ENCODE data around the gene UQCRHL. TPM values are rescaled to one million over a fixed set of nuclear protein-coding genes. Genes with fewer than 3 reads are reported as not detected.

The UQCRHL gene
- total RNA-seq, 1 donor from 2014 or later: 3.4 TPM

GRCh38 chr1:15796086-15796462 lies 11.4 kb downstream of the UQCRHL start:
- DNase-seq: no peak

- peak; percentile 40 for DNase-seq
Observed at GRCh38 chr1:15788624-15789301, 18.7 kb downstream of the UQCRHL start.

- DNase-seq: no peak
Observed at GRCh38 chr1:15786581-15786980, 20.9 kb downstream of the UQCRHL start.

- DNase-seq: no peak
Observed at GRCh38 chr1:15785683-15786082, 21.8 kb downstream of the UQCRHL start.

- DNase-seq: no peak
Observed at GRCh38 chr1:15777909-15778707, 29.3 kb downstream of the UQCRHL start.

- no peak for DNase-seq
Observed at GRCh38 chr1:15775706-15776105, 31.7 kb downstream of the UQCRHL start.

- DNase-seq: no peak
Observed at GRCh38 chr1:15771836-15772515, 35.5 kb downstream of the UQCRHL start.

GRCh38 chr1:15770313-15770962 lies 37.0 kb downstream of the UQCRHL start:
- no peak for DNase-seq

- DNase-seq: no peak
Observed at GRCh38 chr1:15768388-15768787, 39.1 kb downstream of the UQCRHL start.

- no peak for DNase-seq
Observed at GRCh38 chr1:15767941-15768340, 39.5 kb downstream of the UQCRHL start.

GRCh38 chr1:15765495-15766194 lies 41.8 kb downstream of the UQCRHL start:
- DNase-seq: peak; percentile 66

- no peak for DNase-seq
Observed at GRCh38 chr1:15764890-15765289, 42.6 kb downstream of the UQCRHL start.

GRCh38 chr1:15764269-15764764 lies 43.1 kb downstream of the UQCRHL start:
- no peak for DNase-seq

- no peak for DNase-seq
Observed at GRCh38 chr1:15762546-15762945, 44.9 kb downstream of the UQCRHL start.

GRCh38 chr1:15761366-15762128 lies 45.9 kb downstream of the UQCRHL start:
- no peak for DNase-seq

GRCh38 chr1:15760520-15761211 lies 46.8 kb downstream of the UQCRHL start:
- DNase-seq: peak; percentile 58

GRCh38 chr1:15758953-15759661 lies 48.3 kb downstream of the UQCRHL start:
- DNase-seq: no peak

GRCh38 chr1:15758343-15758931 lies 49.0 kb downstream of the UQCRHL start, which contains the start of gene FBLIM1:
FBLIM1 (plus strand) TSS chr1:15758795; CDS start chr1:15764984, 6,189 bp downstream.
- DNase-seq: peak; percentile 61

GRCh38 chr1:15757575-15758342 lies 49.7 kb downstream of the UQCRHL start:
- peak; percentile 46 for DNase-seq

Measured in dermis blood vessel endothelial cell (primary cell).